ENCODE results near the gene CELF2. TPM values are rescaled to one million over a fixed set of nuclear protein-coding genes. Genes with fewer than 3 reads are reported as not detected.

CELF2 gene
- total and polyA plus RNA-seq, 9 of the 15 experiments (the other 6 are each of a cell fraction or from before 2014, with no cell fraction given) = 4.0 to 20.3 (median 11.1) TPM

- TF ChIP-seq PATZ1 (CRISPR knock-in tag; IDR thresholded peaks at IDR 0.05; ENCODE audit: borderline replicate concordance) (no peak), RFX5 (IDR thresholded peaks at IDR 0.05; ENCODE audit: low read depth, low read length) (no peak), CBFA2T2 (conservative IDR thresholded peaks at IDR 0.05) (no peak), SMC3 (conservative IDR thresholded peaks at IDR 0.05; ENCODE audit: insufficient read depth, low read depth, low read length) (peak; percentile 96), STAT6 (CRISPR knock-in tag; IDR thresholded peaks at IDR 0.05) (no peak), KLF16 (IDR thresholded peaks at IDR 0.05) (no peak), ZNF79 (CRISPR knock-in tag; IDR thresholded peaks at IDR 0.05; ENCODE audit: low read depth) (no peak), HMGXB4 (CRISPR knock-in tag; IDR thresholded peaks at IDR 0.05) (no peak), NFIC (IDR thresholded peaks at IDR 0.05) (no peak), RBM25 (IDR thresholded peaks at IDR 0.05; ENCODE audit: low read depth, low read length, severe bottlenecking) (no peak), TAF9B (IDR thresholded peaks at IDR 0.05; ENCODE audit: partially characterized antibody) (no peak), PKNOX1 (IDR thresholded peaks at IDR 0.05) (no peak), ESRRA (IDR thresholded peaks at IDR 0.05; ENCODE audit: borderline replicate concordance, low read depth) (peak; percentile 13; the same call in 1 of the 2 replicates), ZBTB12 (CRISPR knock-in tag; IDR thresholded peaks at IDR 0.05) (no peak), HSF4 (CRISPR knock-in tag; IDR thresholded peaks at IDR 0.05; ENCODE audit: borderline replicate concordance) (no peak), TFAP4 (CRISPR knock-in tag; IDR thresholded peaks at IDR 0.05; ENCODE audit: borderline replicate concordance) (peak; percentile 38; the same call in 1 of the 2 replicates), ZNF707 (CRISPR knock-in tag; conservative IDR thresholded peaks at IDR 0.05) (no peak), HCFC1 (IDR thresholded peaks at IDR 0.05; ENCODE audit: low read depth, low read length) (no peak)
These were observed 252.6 kb downstream of the CELF2 start (continued) for GRCh38 chr10:11270135-11270857.

Measured in K562 (cell line).